ENCODE measurements around the gene RHOT2.

DNA sequence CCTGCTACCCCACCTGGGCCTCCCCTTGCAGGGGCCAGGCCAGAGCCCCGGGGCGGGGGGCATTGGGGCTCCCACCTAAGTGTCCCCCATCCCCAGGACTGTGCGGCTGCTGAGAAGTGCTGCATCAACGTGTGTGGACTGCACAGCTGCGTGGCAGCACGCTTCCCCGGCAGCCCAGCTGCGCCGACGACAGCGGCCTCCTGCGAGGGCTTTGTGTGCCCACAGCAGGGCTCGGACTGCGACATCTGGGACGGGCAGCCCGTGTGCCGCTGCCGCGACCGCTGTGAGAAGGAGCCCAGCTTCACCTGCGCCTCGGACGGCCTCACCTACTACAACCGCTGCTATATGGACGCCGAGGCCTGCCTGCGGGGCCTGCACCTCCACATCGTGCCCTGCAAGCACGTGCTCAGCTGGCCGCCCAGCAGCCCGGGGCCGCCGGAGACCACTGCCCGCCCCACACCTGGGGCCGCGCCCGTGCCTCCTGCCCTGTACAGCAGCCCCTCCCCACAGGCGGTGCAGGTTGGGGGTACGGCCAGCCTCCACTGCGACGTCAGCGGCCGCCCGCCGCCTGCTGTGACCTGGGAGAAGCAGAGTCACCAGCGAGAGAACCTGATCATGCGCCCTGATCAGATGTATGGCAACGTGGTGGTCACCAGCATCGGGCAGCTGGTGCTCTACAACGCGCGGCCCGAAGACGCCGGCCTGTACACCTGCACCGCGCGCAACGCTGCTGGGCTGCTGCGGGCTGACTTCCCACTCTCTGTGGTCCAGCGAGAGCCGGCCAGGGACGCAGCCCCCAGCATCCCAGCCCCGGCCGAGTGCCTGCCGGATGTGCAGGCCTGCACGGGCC lies 35.2 kb upstream of the RHOT2 start:
- TF ChIP-seq CTCF (conservative IDR thresholded peaks at IDR 0.05; ENCODE audit: low read depth, low read length) = no peak
- no peak for TF ChIP-seq EZH2 (IDR thresholded peaks at IDR 0.05; ENCODE audit: borderline replicate concordance, low read depth, low read length, poor library complexity, severe bottlenecking)
